Measurements from ENCODE around the gene NLRP10.

The NLRP10 gene

GRCh38 chr11:8011371-8011770, 46.1 kb upstream of the NLRP10 start:
- TF ChIP-seq ZFP3 (CRISPR knock-in tag; IDR thresholded peaks at IDR 0.05) (no peak), ARNTL (CRISPR knock-in tag; IDR thresholded peaks at IDR 0.05; ENCODE audit: borderline replicate concordance, low read depth) (no peak), TOX (CRISPR knock-in tag; IDR thresholded peaks at IDR 0.05; ENCODE audit: borderline replicate concordance) (no peak), ZFP30 (CRISPR knock-in tag; IDR thresholded peaks at IDR 0.05) (no peak), PATZ1 (CRISPR knock-in tag; IDR thresholded peaks at IDR 0.05; ENCODE audit: borderline replicate concordance) (no peak), ISL1 (CRISPR knock-in tag; IDR thresholded peaks at IDR 0.05) (no peak), GLIS3 (CRISPR knock-in tag; IDR thresholded peaks at IDR 0.05) (no peak), RARB (CRISPR knock-in tag; IDR thresholded peaks at IDR 0.05) (no peak), ZNF8 (CRISPR knock-in tag; IDR thresholded peaks at IDR 0.05) (no peak), ESRRG (CRISPR knock-in tag; IDR thresholded peaks at IDR 0.05) (no peak), TCF4 (CRISPR knock-in tag; IDR thresholded peaks at IDR 0.05; ENCODE audit: borderline replicate concordance) (no peak)
- ATAC-seq: no peak

GRCh38 chr11:8009856-8010255, 44.6 kb upstream of the NLRP10 start:
- TF ChIP-seq ISL1 (CRISPR knock-in tag; IDR thresholded peaks at IDR 0.05) (no peak), ARNTL (CRISPR knock-in tag; IDR thresholded peaks at IDR 0.05; ENCODE audit: borderline replicate concordance, low read depth) (no peak), GLIS3 (CRISPR knock-in tag; IDR thresholded peaks at IDR 0.05) (no peak), ZC3H10 (CRISPR knock-in tag; IDR thresholded peaks at IDR 0.05) (no peak), PPARA (CRISPR knock-in tag; IDR thresholded peaks at IDR 0.05; ENCODE audit: borderline replicate concordance) (no peak), CSDC2 (CRISPR knock-in tag; IDR thresholded peaks at IDR 0.05) (no peak)
- no peak for ATAC-seq

- no peak for ATAC-seq
- no peak for TF ChIP-seq ZNF70 (CRISPR knock-in tag; IDR thresholded peaks at IDR 0.05)
- TF ChIP-seq ESRRG (CRISPR knock-in tag; IDR thresholded peaks at IDR 0.05): no peak
- TF ChIP-seq CREB5 (CRISPR knock-in tag; IDR thresholded peaks at IDR 0.05; ENCODE audit: low read depth): no peak
Observed at GRCh38 chr11:8008212-8008611, 43.0 kb upstream of the NLRP10 start.

- ATAC-seq: peak; percentile 98
Observed at GRCh38 chr11:8006349-8006977, 41.2 kb upstream of the NLRP10 start.

More at GRCh38 chr11:8006349-8006977, 41.2 kb upstream of the NLRP10 start:
- no peak for TF ChIP-seq CREB5 (CRISPR knock-in tag; IDR thresholded peaks at IDR 0.05; ENCODE audit: low read depth)
- TF ChIP-seq SNAI2 (CRISPR knock-in tag; IDR thresholded peaks at IDR 0.05): no peak
- no peak for TF ChIP-seq TCF4 (CRISPR knock-in tag; IDR thresholded peaks at IDR 0.05; ENCODE audit: borderline replicate concordance)
- no peak for TF ChIP-seq ZFP30 (CRISPR knock-in tag; IDR thresholded peaks at IDR 0.05)
- TF ChIP-seq ZNF8 (CRISPR knock-in tag; IDR thresholded peaks at IDR 0.05): no peak
- TF ChIP-seq RARB (CRISPR knock-in tag; IDR thresholded peaks at IDR 0.05): no peak
- TF ChIP-seq TSHZ2 (CRISPR knock-in tag; IDR thresholded peaks at IDR 0.05): no peak
- no peak for TF ChIP-seq TOX (CRISPR knock-in tag; IDR thresholded peaks at IDR 0.05; ENCODE audit: borderline replicate concordance)
- no peak for TF ChIP-seq ZFP3 (CRISPR knock-in tag; IDR thresholded peaks at IDR 0.05)
- TF ChIP-seq ISL1 (CRISPR knock-in tag; IDR thresholded peaks at IDR 0.05): no peak
- TF ChIP-seq CSDC2 (CRISPR knock-in tag; IDR thresholded peaks at IDR 0.05): no peak
- no peak for TF ChIP-seq POU6F1 (CRISPR knock-in tag; IDR thresholded peaks at IDR 0.05; ENCODE audit: borderline replicate concordance, low read depth)
- no peak for TF ChIP-seq OSR1 (CRISPR knock-in tag; IDR thresholded peaks at IDR 0.05)
